ENCODE measurements around the gene NR5A1. TPM values are rescaled to one million over a fixed set of nuclear protein-coding genes. Genes with fewer than 3 reads are reported as not detected.

Gene NR5A1
- total and polyA plus RNA-seq, 2 experiments from 2014 or later, result 0.21 TPM; not detected in 1

GRCh38 chr9:124441291-124441690 lies 65.9 kb downstream of the NR5A1 start:
- Histone ChIP-seq H3K9me2 (ENCODE audit: insufficient read depth) (no peaks in the 10 kb centered on the region), H4K20me1 (replicated peaks; ENCODE audit: insufficient read depth) (no peaks in the 10 kb centered on the region), H3K27ac (ENCODE audit: low read depth) (no peak overlapping the region), H3K79me2 (replicated peaks; ENCODE audit: insufficient read depth) (no peaks in the 10 kb centered on the region), H3K4me3 (no peak overlapping the region), H3K36me3 (ENCODE audit: insufficient read depth) (no peaks in the 10 kb centered on the region), H3K4me1 (ENCODE audit: insufficient read depth) (no peaks in the 10 kb centered on the region), H3K4me2 (no peak overlapping the region), H3K27me3 (ENCODE audit: insufficient read depth) (no peaks in the 10 kb centered on the region), H3F3A (replicated peaks; ENCODE audit: low read depth) (no peaks in the 10 kb centered on the region), H2AFZ (no peak overlapping the region)
- no peaks in the 10 kb centered on the region; the same call in 2 of the 3 replicates for H3K9me3 Mint-ChIP-seq
- TF ChIP-seq CTCF (conservative IDR thresholded peaks at IDR 0.05; ENCODE audit: low read depth in 2 of 2), result peak in 1 of 2 experiments; percentile 9; a peak in 1 of 4 replicates
- no peak for TF ChIP-seq ZNF331 (CRISPR knock-in tag; IDR thresholded peaks at IDR 0.05; ENCODE audit: low read depth)
- no peaks in the 10 kb centered on the region; the same call in 2 of the 3 replicates for H3K4me1 Mint-ChIP-seq
- peaks cover 4% of the 10 kb centered on the region for H3K27me3 Mint-ChIP-seq (ENCODE audit: insufficient read depth, low read depth, poor library complexity)
- H3K27ac Mint-ChIP-seq, result no peak overlapping the region
- no peak overlapping the region for H3K4me3 Mint-ChIP-seq
- no peaks in the 10 kb centered on the region for H3K36me3 Mint-ChIP-seq (ENCODE audit: low read depth)
- ATAC-seq (no peak), DNase-seq (ENCODE audit: low spot score) (no peak)

- no peaks in the 10 kb centered on the region for H3K4me1 ChIP-seq (ENCODE audit: insufficient read depth)
- H3K9me2 ChIP-seq (ENCODE audit: insufficient read depth), result no peaks in the 10 kb centered on the region
- no peaks in the 10 kb centered on the region; the same call in 2 of the 3 replicates for H3K9me3 Mint-ChIP-seq
- no peaks in the 10 kb centered on the region for H3F3A ChIP-seq (replicated peaks; ENCODE audit: low read depth)
- no peak overlapping the region for H3K27ac ChIP-seq (ENCODE audit: low read depth)
- H3K27me3 Mint-ChIP-seq (ENCODE audit: insufficient read depth, low read depth, poor library complexity), result peaks cover 4% of the 10 kb centered on the region
- ATAC-seq (no peak), DNase-seq (ENCODE audit: low spot score) (no peak)
- H2AFZ ChIP-seq, result no peak overlapping the region
- no peaks in the 10 kb centered on the region for H3K36me3 Mint-ChIP-seq (ENCODE audit: low read depth)
- no peaks in the 10 kb centered on the region for H3K36me3 ChIP-seq (ENCODE audit: insufficient read depth)
- H3K4me1 Mint-ChIP-seq, result no peaks in the 10 kb centered on the region; the same call in 2 of the 3 replicates
- no peak overlapping the region for H3K27ac Mint-ChIP-seq
- H3K4me3 ChIP-seq, result no peak overlapping the region
- no peaks in the 10 kb centered on the region for H4K20me1 ChIP-seq (replicated peaks; ENCODE audit: insufficient read depth)
- no peak overlapping the region for H3K4me3 Mint-ChIP-seq
- no peaks in the 10 kb centered on the region for H3K27me3 ChIP-seq (ENCODE audit: insufficient read depth)
- no peak overlapping the region for H3K4me2 ChIP-seq
- no peaks in the 10 kb centered on the region for H3K79me2 ChIP-seq (replicated peaks; ENCODE audit: insufficient read depth)
- no peak for TF ChIP-seq ZNF462 (CRISPR knock-in tag; IDR thresholded peaks at IDR 0.05)
- no peak for TF ChIP-seq CTCF (conservative IDR thresholded peaks at IDR 0.05; ENCODE audit: low read depth in 2 of 2)
- TF ChIP-seq ZNF114 (CRISPR knock-in tag; IDR thresholded peaks at IDR 0.05), result no peak
- no peak for TF ChIP-seq NANOG (IDR thresholded peaks at IDR 0.05; ENCODE audit: borderline replicate concordance)
- TF ChIP-seq STAT1 (IDR thresholded peaks at IDR 0.05; ENCODE audit: unreplicated experiment), result no peak
- TF ChIP-seq ZNF331 (CRISPR knock-in tag; IDR thresholded peaks at IDR 0.05; ENCODE audit: low read depth), result no peak
- no peak for TF ChIP-seq POLR2AphosphoS5 (IDR thresholded peaks at IDR 0.05; ENCODE audit: low read depth)
- no peak for TF ChIP-seq ETS1 (IDR thresholded peaks at IDR 0.05)
- no peak for TF ChIP-seq JUNB (IDR thresholded peaks at IDR 0.05; ENCODE audit: unreplicated experiment)
- no peak for TF ChIP-seq EZH2phosphoT487 (IDR thresholded peaks at IDR 0.05; ENCODE audit: unreplicated experiment)
- TF ChIP-seq EZH2 (IDR thresholded peaks at IDR 0.05; ENCODE audit: low read depth, unreplicated experiment), result no peak
Measured at GRCh38 chr9:124440786-124441185, 66.4 kb downstream of the NR5A1 start.

Data from GM23338 (cell line).